ENCODE data around the gene AFF4.

AFF4 gene

DNA sequence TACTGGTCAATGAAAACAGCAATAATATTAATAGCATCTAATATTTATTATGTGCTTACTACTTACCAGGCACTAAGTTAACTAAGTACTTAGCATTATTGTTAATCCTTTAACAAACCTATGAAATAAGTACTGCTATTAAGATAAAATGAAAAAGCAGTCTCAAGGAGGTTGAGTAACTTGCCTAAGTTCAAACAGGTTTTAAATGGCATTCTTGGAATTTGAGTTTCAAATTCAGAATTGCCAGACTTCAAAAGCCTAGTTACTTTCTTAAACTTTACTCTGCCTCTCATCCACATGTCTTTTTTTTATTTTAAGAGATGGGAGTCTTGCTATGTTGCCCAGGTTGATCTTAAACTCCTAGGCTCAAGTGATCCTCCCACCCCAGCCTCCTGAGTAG, 73.9 kb downstream of the AFF4 start:
- Mint-ChIP-seq H3K36me3 (peaks cover 22 to 37% of the 10 kb centered on the region in 2 donors), H3K4me1 (peaks cover 5 to 8% of the 10 kb centered on the region in 2 donors), H3K4me3 (no peak overlapping the region), H3K27me3 (no peaks in the 10 kb centered on the region), H3K9me3 (no peaks in the 10 kb centered on the region), H3K27ac (no peak overlapping the region)
- ATAC-seq (replicated peaks), result no peak
- DNase-seq, result no peak

DNA sequence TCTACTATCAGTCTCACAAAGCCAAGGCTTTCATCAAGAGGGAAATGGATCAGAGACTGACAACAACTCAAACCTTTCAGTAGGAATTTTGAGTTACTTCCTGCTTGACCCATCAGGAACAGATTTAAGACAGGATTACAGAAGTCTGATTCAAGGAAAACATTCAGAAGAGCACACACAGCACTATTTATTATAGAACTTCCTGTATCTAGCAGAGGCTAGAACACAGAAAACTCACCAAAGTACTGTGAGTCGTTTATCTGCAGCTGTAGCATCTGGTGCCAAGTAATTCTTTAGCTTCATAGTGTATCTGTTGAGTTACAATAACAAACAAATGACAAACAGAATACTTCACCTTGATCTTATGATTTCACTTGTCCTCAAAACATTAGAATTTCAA, 76.2 kb downstream of the AFF4 start:
- ATAC-seq (replicated peaks) (no peak), DNase-seq (no peak)
- H3K9me3 Mint-ChIP-seq, result no peaks in the 10 kb centered on the region

DNA sequence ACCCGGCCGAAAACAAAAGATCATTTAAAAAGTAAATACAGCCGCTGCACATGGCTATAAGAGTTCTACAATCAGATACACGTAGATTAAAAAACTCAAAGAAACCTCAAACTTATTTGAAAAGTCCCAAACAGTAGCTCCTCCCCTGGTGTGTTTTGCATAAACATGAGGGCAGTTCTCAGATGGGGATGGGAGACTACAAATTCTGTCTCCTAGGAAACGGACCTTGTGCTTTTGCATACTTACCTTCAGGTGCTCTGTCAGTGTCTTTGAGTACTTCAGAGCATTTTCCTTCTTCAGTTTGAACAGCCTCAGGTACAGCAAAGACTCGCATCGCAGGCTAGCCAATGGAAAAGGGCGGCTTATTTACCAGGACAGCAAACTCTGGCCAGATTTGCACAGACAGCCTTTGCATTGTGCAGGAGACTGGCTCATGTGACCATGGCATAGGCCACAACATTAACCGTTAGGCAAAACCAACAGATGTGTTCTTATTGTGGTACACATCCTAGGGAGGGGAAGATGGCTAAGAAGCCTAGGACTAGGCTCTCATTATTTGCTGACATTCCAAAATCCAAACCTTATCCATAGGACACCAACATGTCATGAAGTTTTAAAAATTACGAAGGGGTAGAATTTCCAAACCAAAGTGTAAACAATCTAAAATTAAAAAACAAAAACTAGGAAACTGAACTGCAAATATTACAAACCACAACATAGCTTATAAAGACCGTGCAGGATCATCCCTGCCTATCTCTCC, 77.2 kb downstream of the AFF4 start:
- Mint-ChIP-seq H3K4me1 (peaks cover 5 to 6% of the 10 kb centered on the region in 2 donors), H3K4me3 (no peak overlapping the region), H3K36me3 (peaks cover 19 to 36% of the 10 kb centered on the region in 2 donors), H3K27me3 (no peaks in the 10 kb centered on the region), H3K9me3 (no peaks in the 10 kb centered on the region), H3K27ac (no peak overlapping the region)
- ATAC-seq (replicated peaks), result no peak
- no peak for DNase-seq

More for the DNA sequence above, 76.2 kb downstream of the AFF4 start:
- H3K4me3 Mint-ChIP-seq, result no peak overlapping the region
- H3K27ac Mint-ChIP-seq, result no peak overlapping the region
- H3K36me3 Mint-ChIP-seq, result peaks cover 23 to 38% of the 10 kb centered on the region in 2 donors
- H3K4me1 Mint-ChIP-seq, result peaks cover 5 to 8% of the 10 kb centered on the region in 2 donors
- no peaks in the 10 kb centered on the region for H3K27me3 Mint-ChIP-seq

DNA sequence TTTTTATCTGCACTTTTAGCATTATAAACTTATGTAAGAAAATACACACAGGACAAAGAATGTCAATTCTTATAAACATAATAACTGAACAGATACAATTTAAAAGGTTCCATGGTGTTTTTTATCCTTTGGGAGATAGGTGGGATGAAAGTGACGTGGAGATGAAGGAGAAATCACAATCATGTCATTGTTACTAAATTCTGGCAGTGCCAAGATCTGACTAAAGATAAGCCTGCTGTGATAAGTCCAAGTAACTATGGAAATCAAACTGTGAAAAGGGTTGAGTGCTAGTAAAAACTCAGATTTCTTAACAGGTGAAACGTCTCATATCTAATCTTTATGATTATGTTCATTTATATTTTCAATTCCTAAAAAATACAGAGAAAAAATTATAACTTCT, 78.9 kb downstream of the AFF4 start:
- Mint-ChIP-seq H3K27me3 (no peaks in the 10 kb centered on the region), H3K4me3 (no peak overlapping the region), H3K36me3 (peaks cover 22 to 40% of the 10 kb centered on the region in 2 donors), H3K4me1 (peaks cover 5 to 6% of the 10 kb centered on the region in 2 donors), H3K9me3 (no peaks in the 10 kb centered on the region), H3K27ac (no peak overlapping the region)
- DNase-seq (no peak), ATAC-seq (replicated peaks) (no peak)

DNA sequence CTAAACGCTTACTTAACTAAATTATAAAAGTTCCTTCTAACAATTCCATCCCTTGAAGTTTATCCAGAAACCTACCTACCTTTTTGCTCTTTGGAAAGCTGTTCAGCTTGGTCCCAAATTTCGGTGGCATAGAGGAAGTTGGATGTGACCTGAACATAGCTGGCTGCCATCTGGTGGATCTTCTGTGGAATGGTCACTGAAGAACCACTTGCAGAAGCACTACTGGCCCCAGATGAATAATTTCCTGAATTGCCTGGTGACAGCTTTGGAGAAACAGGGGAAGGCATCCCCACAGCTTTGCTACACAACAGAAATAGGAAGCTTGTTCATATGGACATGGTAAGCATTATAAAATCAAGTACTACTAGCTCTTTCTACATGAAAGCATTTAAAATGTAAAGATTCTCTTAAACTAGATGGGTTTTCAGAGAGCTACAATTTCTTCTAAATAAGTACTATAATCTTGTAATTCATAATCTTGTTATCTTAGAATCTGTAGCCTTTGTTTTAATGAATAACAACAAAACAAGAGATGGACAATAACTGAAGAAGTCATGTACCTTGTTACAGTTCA, 80.1 kb downstream of the AFF4 start:
- Mint-ChIP-seq H3K9me3 (no peaks in the 10 kb centered on the region), H3K4me1 (peaks cover 5 to 6% of the 10 kb centered on the region in 2 donors), H3K27me3 (no peaks in the 10 kb centered on the region), H3K36me3 (peaks cover 24 to 51% of the 10 kb centered on the region in 2 donors), H3K4me3 (no peak overlapping the region), H3K27ac (peak overlapping the region; percentile 9)
- ATAC-seq (replicated peaks) (peak; percentile 77 to 79), DNase-seq (no peak)

DNA sequence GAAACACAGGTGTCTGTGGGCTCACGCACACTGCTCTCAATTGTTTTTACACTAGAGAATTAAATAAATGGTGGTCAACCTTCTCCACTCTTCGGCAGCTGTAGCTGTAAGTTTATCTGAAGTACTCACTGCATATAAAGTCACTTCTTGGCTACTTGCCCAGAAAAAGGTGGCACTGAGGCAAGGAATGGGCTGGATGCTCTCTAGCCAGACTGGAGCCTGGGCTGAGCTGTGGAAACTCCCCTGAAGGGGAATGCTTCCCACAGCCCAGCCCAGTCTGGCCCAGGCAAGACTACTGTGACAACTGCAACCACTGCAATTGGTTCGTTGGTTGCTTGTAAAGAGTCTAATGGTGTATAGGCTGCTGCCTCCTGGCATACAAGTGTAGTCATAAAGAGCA, 85.5 kb downstream of the AFF4 start:
- Mint-ChIP-seq H3K36me3 (peaks cover 18 to 35% of the 10 kb centered on the region in 2 donors), H3K4me1 (peaks cover 0 to 2% of the 10 kb centered on the region in 2 donors), H3K27me3 (no peaks in the 10 kb centered on the region), H3K27ac (peak overlapping the region; percentile 20), H3K9me3 (no peaks in the 10 kb centered on the region), H3K4me3 (no peak overlapping the region)
- ATAC-seq (replicated peaks) (no peak), DNase-seq (no peak)

DNA sequence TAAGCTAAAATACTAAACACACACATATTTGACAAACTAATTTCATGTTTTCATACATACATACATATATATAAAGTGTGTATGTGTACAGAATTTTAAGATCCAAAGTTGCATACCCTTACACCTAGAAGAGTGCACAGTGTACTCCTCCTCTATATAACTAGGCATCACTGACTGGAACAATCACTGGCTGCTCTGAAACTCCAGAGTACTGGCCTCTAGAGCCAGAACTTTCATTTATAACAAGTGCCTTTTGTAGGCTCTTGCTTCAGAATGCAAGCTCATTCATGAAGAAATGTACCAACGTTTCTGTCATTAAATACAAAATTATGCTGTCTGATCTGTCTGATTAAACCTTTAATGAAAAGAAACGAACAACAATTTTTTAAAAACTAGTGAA, 86.0 kb downstream of the AFF4 start:
- Mint-ChIP-seq H3K27ac (no peak overlapping the region), H3K27me3 (no peaks in the 10 kb centered on the region), H3K4me3 (no peak overlapping the region), H3K36me3 (peaks cover 16 to 37% of the 10 kb centered on the region in 2 donors), H3K9me3 (no peaks in the 10 kb centered on the region), H3K4me1 (peaks cover 0 to 2% of the 10 kb centered on the region in 2 donors)
- DNase-seq (no peak), ATAC-seq (replicated peaks) (no peak)

DNA sequence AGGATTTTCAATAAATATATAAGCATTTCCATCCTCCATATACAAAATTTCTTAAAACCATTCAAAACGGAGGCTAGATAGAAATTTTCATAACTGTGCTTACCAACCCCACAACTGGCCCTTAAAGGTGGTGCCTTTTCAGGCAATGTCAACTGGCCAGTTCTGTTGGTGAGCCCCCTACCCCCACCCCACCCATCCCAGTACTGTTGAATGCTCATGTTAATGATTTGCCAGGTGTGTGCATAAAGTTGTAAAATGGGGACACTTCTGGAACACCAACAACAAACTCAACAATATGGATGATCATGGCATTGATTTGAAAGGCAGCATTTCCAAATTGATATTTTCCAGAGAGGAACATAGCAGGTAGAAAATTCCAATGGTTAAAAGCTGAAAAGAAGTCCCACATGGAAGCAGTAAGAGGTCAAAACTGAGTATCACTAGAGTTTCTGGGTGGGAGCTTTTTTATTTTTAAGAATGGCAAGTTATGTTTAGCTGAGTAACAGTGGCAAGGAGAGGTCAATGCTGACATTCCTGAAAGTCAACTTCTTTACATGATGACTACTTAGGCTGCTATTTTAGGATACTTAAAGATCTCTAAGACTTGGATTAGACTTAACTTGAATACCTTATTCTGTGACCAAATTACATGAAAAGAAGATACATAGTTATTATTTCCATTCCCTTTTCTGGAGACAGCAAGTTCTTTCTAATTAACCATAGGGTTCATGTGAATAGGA, 87.2 kb downstream of the AFF4 start:
- Mint-ChIP-seq H3K36me3 (peaks cover 15 to 40% of the 10 kb centered on the region in 2 donors), H3K9me3 (no peaks in the 10 kb centered on the region), H3K27ac (no peak overlapping the region)

DNA sequence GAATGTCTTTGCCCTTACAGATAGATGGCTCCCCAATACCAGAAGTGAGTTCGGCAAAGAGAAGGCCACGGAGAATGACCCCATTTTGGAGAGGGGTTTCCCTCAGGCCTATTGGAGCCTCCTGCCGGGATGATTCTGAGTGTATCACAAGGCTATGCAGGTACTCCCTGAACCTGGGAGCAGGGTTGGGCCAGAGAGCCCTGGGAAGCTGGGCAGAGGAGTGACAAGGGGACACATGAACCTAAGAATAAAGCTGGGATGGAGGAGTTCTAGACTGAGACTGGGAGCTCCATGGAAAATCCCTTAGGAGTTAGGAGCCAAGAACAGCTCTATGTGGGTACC, 89.5 kb downstream of the AFF4 start:
- no peak for DNase-seq
- peaks cover 22 to 47% of the 10 kb centered on the region in 2 donors for H3K36me3 Mint-ChIP-seq
- no peak overlapping the region for H3K4me3 Mint-ChIP-seq
- no peaks in the 10 kb centered on the region for H3K27me3 Mint-ChIP-seq
- no peak for ATAC-seq (replicated peaks)
- peaks cover 3 to 6% of the 10 kb centered on the region in 2 donors for H3K4me1 Mint-ChIP-seq
- H3K27ac Mint-ChIP-seq, result peak overlapping the region; percentile 37
- H3K9me3 Mint-ChIP-seq, result no peaks in the 10 kb centered on the region

More for the DNA sequence above, 87.2 kb downstream of the AFF4 start:
- DNase-seq, result no peak
- H3K27me3 Mint-ChIP-seq, result no peaks in the 10 kb centered on the region
- H3K4me1 Mint-ChIP-seq, result peaks cover 0 to 2% of the 10 kb centered on the region in 2 donors
- H3K4me3 Mint-ChIP-seq, result no peak overlapping the region
- no peak for ATAC-seq (replicated peaks)

DNA sequence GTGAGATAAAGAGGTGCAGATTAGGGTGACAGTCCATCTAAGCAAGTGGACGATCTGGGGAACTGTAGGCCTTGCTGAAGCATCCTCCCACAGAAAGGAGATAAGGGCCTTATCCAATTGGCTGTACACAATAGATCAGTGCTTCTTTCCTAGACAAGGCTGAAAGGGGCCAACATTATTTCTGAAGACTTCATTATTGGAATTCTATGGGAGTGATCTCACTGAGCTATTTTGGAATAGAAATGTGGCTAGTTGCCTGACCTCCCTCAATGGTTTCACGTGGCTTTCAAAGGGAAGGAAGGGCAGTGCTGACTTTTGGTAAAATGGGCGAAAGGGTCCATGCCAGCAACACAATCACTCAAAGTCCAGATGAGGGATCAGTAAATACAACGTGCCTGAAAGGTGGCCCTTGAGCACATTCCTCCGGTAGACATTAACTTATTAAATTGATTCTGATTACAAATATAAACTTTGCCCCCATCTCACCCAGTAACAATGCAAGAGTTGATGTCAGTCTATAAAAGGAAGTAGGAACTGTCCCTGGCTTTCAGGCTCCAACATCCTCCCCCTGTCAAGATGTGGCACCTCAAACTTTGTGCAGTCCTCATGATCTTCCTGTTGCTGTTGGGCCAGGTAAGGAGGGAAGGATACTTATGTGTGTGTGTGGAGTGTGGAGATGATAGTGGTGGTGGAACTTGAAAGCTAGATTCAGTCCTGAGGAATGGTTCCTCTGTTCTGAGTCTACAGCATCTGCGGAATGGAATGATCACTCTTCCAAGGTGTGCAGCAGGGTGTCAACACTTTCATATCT, 90.1 kb downstream of the AFF4 start, which contains the start of gene LEAP2:
Gene LEAP2 (plus strand): TSS at position 550 of the 811 bp plus-strand sequence. CDS start 27 bp downstream, at position 577.
- peak within 1 kb of the TSS; percentile 73 for H3K27ac Mint-ChIP-seq
- peaks cover 20 to 44% of the 10 kb centered on the region in 2 donors for H3K36me3 Mint-ChIP-seq
- H3K9me3 Mint-ChIP-seq, result no peaks in the 10 kb centered on the region
- DNase-seq (no peak), ATAC-seq (replicated peaks) (no peak)
- H3K4me3 Mint-ChIP-seq, result no peak within 1 kb of the TSS
- no peaks in the 10 kb centered on the region for H3K27me3 Mint-ChIP-seq
- peaks cover 5 to 6% of the 10 kb centered on the region in 2 donors for H3K4me1 Mint-ChIP-seq

DNA sequence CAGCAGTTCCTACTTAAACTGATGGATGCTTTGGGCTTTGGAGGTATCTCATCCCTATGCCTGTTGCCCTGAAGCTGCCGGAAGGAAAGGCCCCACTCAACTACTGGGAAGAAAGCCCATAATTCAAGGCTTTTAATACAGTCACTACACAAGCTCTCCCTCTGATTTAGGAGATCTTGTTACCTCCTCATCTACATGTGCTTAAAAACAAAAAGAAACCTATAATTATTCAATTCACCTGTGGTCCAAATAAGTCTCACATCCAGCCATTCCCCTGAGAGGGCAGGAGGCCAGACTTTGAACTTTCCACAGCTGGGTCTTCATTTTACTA, 90.7 kb downstream of the AFF4 start:
- Mint-ChIP-seq H3K27ac (peak overlapping the region; percentile 73), H3K4me3 (no peak overlapping the region), H3K36me3 (peaks cover 19 to 39% of the 10 kb centered on the region in 2 donors)

DNA sequence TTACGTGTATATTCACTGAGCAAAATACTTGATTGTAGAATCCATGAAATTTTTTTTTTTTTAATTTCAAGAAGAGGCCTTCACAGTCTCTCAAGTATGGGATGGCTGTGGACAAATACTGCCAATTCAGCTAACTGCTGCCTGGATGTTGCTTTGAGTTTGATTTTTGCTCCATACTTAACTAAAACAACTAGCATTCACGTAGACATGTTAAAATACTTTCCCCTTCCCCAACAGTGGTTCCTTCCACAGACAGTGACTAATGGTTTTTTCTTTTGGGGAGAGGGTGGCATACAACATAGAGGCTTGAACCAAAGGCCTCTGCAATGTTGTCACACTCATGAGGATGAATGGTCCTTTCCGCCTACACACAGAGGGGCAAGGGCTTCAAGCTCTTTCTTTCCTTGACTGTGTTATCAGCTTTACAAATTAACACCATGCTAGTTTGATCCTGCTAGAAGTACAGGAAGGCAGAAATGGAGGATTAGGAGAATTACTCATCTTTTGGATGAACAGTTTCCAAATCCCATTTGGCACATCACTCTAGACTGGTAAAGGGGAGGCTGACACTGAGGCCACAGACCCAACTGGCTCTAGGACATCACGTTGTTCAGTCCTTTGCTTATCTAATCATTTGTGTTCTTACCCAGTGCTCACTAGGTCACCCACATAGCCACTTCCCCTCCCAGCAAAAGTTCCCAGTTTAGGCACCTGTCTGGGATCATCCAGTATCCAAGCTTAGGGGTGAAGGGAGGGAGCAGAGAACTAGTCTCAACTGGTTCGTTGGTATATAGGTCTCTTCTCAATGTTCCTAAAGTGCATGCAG, 91.8 kb downstream of the AFF4 start:
- Mint-ChIP-seq H3K36me3 (peaks cover 21 to 39% of the 10 kb centered on the region in 2 donors), H3K27ac (peak overlapping the region; percentile 25)
- no peak for ATAC-seq (replicated peaks)

More for the DNA sequence above, 90.7 kb downstream of the AFF4 start:
- H3K9me3 Mint-ChIP-seq, result no peaks in the 10 kb centered on the region
- ATAC-seq (replicated peaks), result no peak
- DNase-seq, result no peak
- H3K27me3 Mint-ChIP-seq, result no peaks in the 10 kb centered on the region
- H3K4me1 Mint-ChIP-seq, result peaks cover 5 to 11% of the 10 kb centered on the region in 2 donors

DNA sequence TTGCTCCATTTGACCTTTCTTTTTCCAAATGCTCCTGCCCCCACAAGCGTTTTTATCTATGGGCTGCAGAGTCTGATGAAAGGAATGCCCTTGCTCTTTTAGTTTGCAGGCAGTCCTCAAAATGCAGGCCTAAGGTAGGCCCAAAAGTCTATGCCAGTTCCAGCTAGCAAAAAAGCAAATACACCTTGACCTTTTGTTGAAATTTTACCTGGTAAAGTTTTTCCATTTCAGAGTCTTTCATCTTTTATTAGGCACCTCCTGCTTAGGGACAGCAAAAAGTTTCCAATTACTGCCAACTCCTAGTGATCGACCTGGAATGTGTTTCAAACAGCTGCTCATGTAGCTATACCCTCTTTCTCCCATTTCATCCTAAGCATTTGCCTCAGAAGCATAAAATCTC, 92.6 kb downstream of the AFF4 start:
- H3K4me3 Mint-ChIP-seq, result no peak overlapping the region

More for the DNA sequence above, 91.8 kb downstream of the AFF4 start:
- Mint-ChIP-seq H3K4me1 (peaks cover 11 to 19% of the 10 kb centered on the region in 2 donors), H3K9me3 (no peaks in the 10 kb centered on the region), H3K4me3 (no peak overlapping the region), H3K27me3 (no peaks in the 10 kb centered on the region)
- DNase-seq, result no peak

More for the DNA sequence above, 92.6 kb downstream of the AFF4 start:
- no peaks in the 10 kb centered on the region for H3K27me3 Mint-ChIP-seq
- DNase-seq (no peak), ATAC-seq (replicated peaks) (no peak)
- peaks cover 14 to 24% of the 10 kb centered on the region in 2 donors for H3K4me1 Mint-ChIP-seq
- H3K27ac Mint-ChIP-seq, result peak overlapping the region; percentile 25
- peaks cover 22 to 39% of the 10 kb centered on the region in 2 donors for H3K36me3 Mint-ChIP-seq
- no peaks in the 10 kb centered on the region for H3K9me3 Mint-ChIP-seq

Measured in stimulated activated naive B cell treated with anti-CD40 and anti-IgM and Interleukin-4, amounts not matched to agents 10 μg/mL and 1 μg/mL and 100 μg/mL, for 72 hours (primary cell).